AG10803 (cell line): ENCODE measurements around the gene SLC22A15.

Experiments used
- DNase-seq: peaks from one replicate; pipeline ENCODE4 v3.0.0; 2010; ENCODE audit warnings: low read depth
- H3K4me3 ChIP-seq: 2 replicates; pipeline ENCODE4 v1.5.1; 2011; ENCODE audit warnings: mild to moderate bottlenecking, low read length, control low read depth
- TF ChIP-seq, protein P1 (sequence below): conservative IDR thresholded peaks from 2 replicates; pipeline ENCODE4 v1.5.1; 2011; ENCODE audit warnings: mild to moderate bottlenecking, low read length, control low read depth, inconsistent platforms

SLC22A15 gene

DNA sequence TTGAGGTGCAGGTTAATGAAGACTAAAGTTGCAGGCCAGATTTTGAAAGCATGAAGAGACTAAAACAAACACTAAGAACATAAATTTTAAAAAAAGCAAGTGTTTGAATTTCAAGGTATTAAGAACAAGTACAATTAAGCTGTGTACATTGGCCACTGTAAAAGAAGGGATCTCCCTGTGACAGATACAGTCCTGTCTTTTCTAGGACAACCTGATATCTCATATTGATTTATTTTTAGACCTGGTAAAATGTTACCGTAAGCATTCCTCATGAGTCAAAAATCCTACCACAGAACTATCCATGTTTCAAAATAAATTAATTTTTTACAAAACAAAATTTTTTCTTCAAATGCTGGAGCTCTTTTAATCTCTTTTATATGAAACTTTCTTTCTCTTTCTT lies 39.4 kb downstream of the SLC22A15 start:
- no peak for DNase-seq
- no peak overlapping the region for H3K4me3 ChIP-seq
- TF ChIP-seq, protein P1, sequence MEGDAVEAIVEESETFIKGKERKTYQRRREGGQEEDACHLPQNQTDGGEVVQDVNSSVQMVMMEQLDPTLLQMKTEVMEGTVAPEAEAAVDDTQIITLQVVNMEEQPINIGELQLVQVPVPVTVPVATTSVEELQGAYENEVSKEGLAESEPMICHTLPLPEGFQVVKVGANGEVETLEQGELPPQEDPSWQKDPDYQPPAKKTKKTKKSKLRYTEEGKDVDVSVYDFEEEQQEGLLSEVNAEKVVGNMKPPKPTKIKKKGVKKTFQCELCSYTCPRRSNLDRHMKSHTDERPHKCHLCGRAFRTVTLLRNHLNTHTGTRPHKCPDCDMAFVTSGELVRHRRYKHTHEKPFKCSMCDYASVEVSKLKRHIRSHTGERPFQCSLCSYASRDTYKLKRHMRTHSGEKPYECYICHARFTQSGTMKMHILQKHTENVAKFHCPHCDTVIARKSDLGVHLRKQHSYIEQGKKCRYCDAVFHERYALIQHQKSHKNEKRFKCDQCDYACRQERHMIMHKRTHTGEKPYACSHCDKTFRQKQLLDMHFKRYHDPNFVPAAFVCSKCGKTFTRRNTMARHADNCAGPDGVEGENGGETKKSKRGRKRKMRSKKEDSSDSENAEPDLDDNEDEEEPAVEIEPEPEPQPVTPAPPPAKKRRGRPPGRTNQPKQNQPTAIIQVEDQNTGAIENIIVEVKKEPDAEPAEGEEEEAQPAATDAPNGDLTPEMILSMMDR, result no peak

- H3K4me3 ChIP-seq, result no peak overlapping the region
- no peak for DNase-seq
- TF ChIP-seq, protein P1, result no peak
Observed at GRCh38 chr1:116018007-116018406, 41.7 kb downstream of the SLC22A15 start.

GRCh38 chr1:116019653-116020253 lies 43.4 kb downstream of the SLC22A15 start:
- no peak for DNase-seq
- H3K4me3 ChIP-seq, result no peak overlapping the region
- TF ChIP-seq, protein P1, result no peak

GRCh38 chr1:116020668-116021272 lies 44.5 kb downstream of the SLC22A15 start:
- TF ChIP-seq, protein P1, result peak; percentile 69
- DNase-seq, result peak; percentile 63
- no peak overlapping the region for H3K4me3 ChIP-seq

GRCh38 chr1:116024626-116025025 lies 48.3 kb downstream of the SLC22A15 start:
- no peak overlapping the region for H3K4me3 ChIP-seq
- TF ChIP-seq, protein P1, result no peak
- DNase-seq, result no peak

- no peak for DNase-seq
- H3K4me3 ChIP-seq, result no peak overlapping the region
- TF ChIP-seq, protein P1, result no peak
Observed at GRCh38 chr1:116026631-116027030, 50.3 kb downstream of the SLC22A15 start.

DNA sequence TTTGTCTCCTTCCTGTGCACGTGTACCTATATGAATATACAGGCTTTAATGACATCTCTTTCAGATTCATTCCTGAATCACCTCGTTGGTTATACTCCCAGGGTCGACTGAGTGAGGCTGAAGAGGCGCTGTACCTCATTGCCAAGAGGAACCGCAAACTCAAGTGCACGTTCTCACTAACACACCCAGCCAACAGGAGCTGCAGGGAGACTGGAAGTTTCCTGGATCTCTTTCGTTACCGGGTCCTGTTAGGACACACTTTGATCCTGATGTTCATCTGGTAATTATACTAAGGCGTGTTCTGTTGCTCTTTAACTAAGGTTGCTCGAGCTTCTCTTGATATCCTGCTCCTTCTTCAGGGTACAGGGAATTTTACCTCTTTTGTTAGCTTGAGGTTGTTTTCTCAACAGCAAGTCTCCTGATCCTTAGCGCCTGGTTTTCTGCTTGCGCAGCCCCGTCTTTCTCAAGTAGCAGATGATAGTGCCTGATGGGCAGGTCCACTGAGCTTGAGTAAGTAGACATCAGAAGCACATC lies 55.1 kb downstream of the SLC22A15 start:
- H3K4me3 ChIP-seq, result no peak overlapping the region
- DNase-seq, result no peak
- TF ChIP-seq, protein P1, result no peak
